ENCODE measurements around the gene HERPUD2.

DNA sequence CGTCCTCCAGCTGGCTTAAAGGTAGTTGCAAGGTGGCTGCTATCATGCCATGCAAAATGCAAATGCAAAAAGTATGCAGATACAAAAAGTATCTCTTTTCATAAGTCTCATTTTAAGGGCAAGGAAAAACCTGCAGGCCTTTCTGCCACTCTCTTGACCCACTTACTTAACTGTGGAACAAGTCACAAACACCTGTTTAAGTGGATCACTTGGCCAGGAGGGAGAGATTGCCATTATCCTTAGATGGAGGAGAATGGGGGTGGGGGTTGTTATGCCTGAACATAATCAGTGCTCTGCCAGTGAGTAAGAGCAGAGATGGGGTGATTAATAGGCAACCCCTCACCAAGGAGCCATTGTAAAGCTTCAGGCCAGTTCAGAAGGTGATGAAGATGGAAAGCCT, 25.1 kb upstream of the HERPUD2 start:
- TF ChIP-seq, protein P1, sequence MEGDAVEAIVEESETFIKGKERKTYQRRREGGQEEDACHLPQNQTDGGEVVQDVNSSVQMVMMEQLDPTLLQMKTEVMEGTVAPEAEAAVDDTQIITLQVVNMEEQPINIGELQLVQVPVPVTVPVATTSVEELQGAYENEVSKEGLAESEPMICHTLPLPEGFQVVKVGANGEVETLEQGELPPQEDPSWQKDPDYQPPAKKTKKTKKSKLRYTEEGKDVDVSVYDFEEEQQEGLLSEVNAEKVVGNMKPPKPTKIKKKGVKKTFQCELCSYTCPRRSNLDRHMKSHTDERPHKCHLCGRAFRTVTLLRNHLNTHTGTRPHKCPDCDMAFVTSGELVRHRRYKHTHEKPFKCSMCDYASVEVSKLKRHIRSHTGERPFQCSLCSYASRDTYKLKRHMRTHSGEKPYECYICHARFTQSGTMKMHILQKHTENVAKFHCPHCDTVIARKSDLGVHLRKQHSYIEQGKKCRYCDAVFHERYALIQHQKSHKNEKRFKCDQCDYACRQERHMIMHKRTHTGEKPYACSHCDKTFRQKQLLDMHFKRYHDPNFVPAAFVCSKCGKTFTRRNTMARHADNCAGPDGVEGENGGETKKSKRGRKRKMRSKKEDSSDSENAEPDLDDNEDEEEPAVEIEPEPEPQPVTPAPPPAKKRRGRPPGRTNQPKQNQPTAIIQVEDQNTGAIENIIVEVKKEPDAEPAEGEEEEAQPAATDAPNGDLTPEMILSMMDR (IDR thresholded peaks at IDR 0.05; ENCODE audit: low read depth, low read length): no peak
- TF ChIP-seq EZH2phosphoT487 (IDR thresholded peaks at IDR 0.05; ENCODE audit: low read depth): no peak

Measured in OCI-LY3 (cell line).